Colonic mucosa (tissue), 4 donors: ENCODE data around the gene LTBP2. TPM values are rescaled to one million over a fixed set of nuclear protein-coding genes. Genes with fewer than 3 reads are reported as not detected.

Experiments used
- DNase-seq: peaks from one replicate; pipeline ENCODE4 v3.0.0-alpha.2; 2020
- H3K27ac ChIP-seq: fragments of 200-600 bp; one replicate; pipeline ENCODE4 v1.8.0; 2021
- H3K27me3 ChIP-seq: fragments of 200-600 bp; one replicate; pipeline ENCODE4 v1.8.0; 2021
- H3K36me3 ChIP-seq: fragments of 200-600 bp; one replicate; pipeline ENCODE4 v1.8.0; 2021
- H3K4me1 ChIP-seq: fragments of 200-600 bp; one replicate; pipeline ENCODE4 v1.8.0; 2021; ENCODE audit warnings: mild to moderate bottlenecking
- H3K4me3 ChIP-seq: fragments of 200-600 bp; one replicate; pipeline ENCODE4 v1.8.0; 2021
- H3K9ac ChIP-seq, 2 donors: one replicate each; pipeline ENCODE4 v1.7.0; 2013; ENCODE audit warnings: control low read depth in 2 of 2, low read depth in 2 of 2, low read length in 2 of 2
- H3K9me3 ChIP-seq: fragments of 200-600 bp; one replicate; pipeline ENCODE4 v1.8.0; 2021
- CTCF ChIP-seq: fragments of 200-600 bp; IDR thresholded peaks from one replicate; pipeline ENCODE4 v1.8.0; 2022; ENCODE audit warnings: antibody characterized with exemption, mild to moderate bottlenecking
- intact Hi-C: fragments of 100-400 bp; cut with DNase I; formaldehyde crosslinking; loops from one replicate; pipeline ENCODE4 v1.14.1; 2022
- total RNA-seq, 2 donors: library from RNA; stranded (reverse); fragmentation: NEBNext Ultra II Directional in 1 of 2; extraction: Animal tissue kit (Norgen Biotek cat#: 25700) in 1 of 2; gene quantifications; one replicate each; pipeline ENCODE4 v1.2.1, GENCODE V29; 2021
- donor health status: healthy.
- donor health status: DM: no; HTN: no; CAD: no.
- donor health status: DM: no; HTN: no; CAD: no.

LTBP2 gene
- total RNA-seq, 2 donors from 2014 or later, result 1.9 to 3.7 TPM

GRCh38 chr14:74535756-74536325 is 76.2 kb downstream of the LTBP2 start:
- H3K9ac ChIP-seq, result no peak overlapping the region
- no peak for DNase-seq
- H3K9me3 ChIP-seq, result no peaks in the 10 kb centered on the region
- H3K36me3 ChIP-seq, result no peaks in the 10 kb centered on the region
- no peaks in the 10 kb centered on the region for H3K27me3 ChIP-seq
- no peaks in the 10 kb centered on the region for H3K4me1 ChIP-seq
- no peak for TF ChIP-seq CTCF
- intact Hi-C loops, result no loop called here
- H3K27ac ChIP-seq, result no peak overlapping the region
- no peak overlapping the region for H3K4me3 ChIP-seq

GRCh38 chr14:74533576-74533975 is 78.5 kb downstream of the LTBP2 start:
- Histone ChIP-seq H3K4me3 (no peak overlapping the region), H3K4me1 (no peaks in the 10 kb centered on the region), H3K9ac (no peak overlapping the region), H3K27me3 (no peaks in the 10 kb centered on the region), H3K9me3 (no peaks in the 10 kb centered on the region), H3K27ac (no peak overlapping the region), H3K36me3 (no peaks in the 10 kb centered on the region)
- DNase-seq, result no peak
- TF ChIP-seq CTCF, result no peak
- intact Hi-C loops, result no loop called here

GRCh38 chr14:74532246-74532645 is 79.8 kb downstream of the LTBP2 start:
- no peak overlapping the region for H3K27ac ChIP-seq
- H3K27me3 ChIP-seq, result no peaks in the 10 kb centered on the region
- no peaks in the 10 kb centered on the region for H3K4me1 ChIP-seq
- H3K9ac ChIP-seq, result no peak overlapping the region
- H3K4me3 ChIP-seq, result no peak overlapping the region
- no peaks in the 10 kb centered on the region for H3K9me3 ChIP-seq
- intact Hi-C loops, result no loop called here
- DNase-seq, result no peak
- no peak for TF ChIP-seq CTCF
- no peaks in the 10 kb centered on the region for H3K36me3 ChIP-seq

- DNase-seq, result peak; percentile 45
- Histone ChIP-seq H3K27me3 (no peaks in the 10 kb centered on the region), H3K27ac (no peak overlapping the region), H3K36me3 (no peaks in the 10 kb centered on the region), H3K9me3 (no peaks in the 10 kb centered on the region), H3K4me3 (no peak overlapping the region), H3K4me1 (no peaks in the 10 kb centered on the region), H3K9ac (no peak overlapping the region)
- TF ChIP-seq CTCF, result no peak
- intact Hi-C loops, result no loop called here
Observed at GRCh38 chr14:74531467-74531866, 80.6 kb downstream of the LTBP2 start.

GRCh38 chr14:74531006-74531405 is 81.0 kb downstream of the LTBP2 start:
- H3K9ac ChIP-seq, result no peak overlapping the region
- no peaks in the 10 kb centered on the region for H3K9me3 ChIP-seq
- no peak for TF ChIP-seq CTCF
- no peak overlapping the region for H3K4me3 ChIP-seq
- no peaks in the 10 kb centered on the region for H3K36me3 ChIP-seq
- intact Hi-C loops, result no loop called here
- DNase-seq, result no peak
- H3K27ac ChIP-seq, result no peak overlapping the region
- no peaks in the 10 kb centered on the region for H3K27me3 ChIP-seq
- no peaks in the 10 kb centered on the region for H3K4me1 ChIP-seq

GRCh38 chr14:74528886-74529285 is 83.2 kb downstream of the LTBP2 start:
- intact Hi-C loops, result no loop called here
- DNase-seq, result no peak
- H3K9ac ChIP-seq, result no peak overlapping the region

More at GRCh38 chr14:74528886-74529285, 83.2 kb downstream of the LTBP2 start:
- Histone ChIP-seq H3K4me3 (no peak overlapping the region), H3K9me3 (no peaks in the 10 kb centered on the region), H3K36me3 (no peaks in the 10 kb centered on the region), H3K27me3 (no peaks in the 10 kb centered on the region), H3K27ac (no peak overlapping the region), H3K4me1 (no peaks in the 10 kb centered on the region)
- no peak for TF ChIP-seq CTCF
